GM23248 (cell line): ENCODE data around the gene PLXDC2.

ENCODE experiments used
- EZH2 ChIP-seq: fragments of 200-600 bp; sonication (generic); IDR thresholded peaks from 2 replicates; pipeline ENCODE4 v1.6.1; 2018; ENCODE audit warnings: antibody characterized with exemption, mild to moderate bottlenecking; ENCODE audit not compliant: insufficient read depth, poor library complexity, severe bottlenecking
- EZH2phosphoT487 ChIP-seq: fragments of 200-600 bp; sonication (generic); IDR thresholded peaks from 2 replicates; pipeline ENCODE4 v1.6.1; 2018; ENCODE audit warnings: antibody characterized with exemption, moderate library complexity, mild to moderate bottlenecking, low read depth; ENCODE audit not compliant: insufficient read depth

DNA sequence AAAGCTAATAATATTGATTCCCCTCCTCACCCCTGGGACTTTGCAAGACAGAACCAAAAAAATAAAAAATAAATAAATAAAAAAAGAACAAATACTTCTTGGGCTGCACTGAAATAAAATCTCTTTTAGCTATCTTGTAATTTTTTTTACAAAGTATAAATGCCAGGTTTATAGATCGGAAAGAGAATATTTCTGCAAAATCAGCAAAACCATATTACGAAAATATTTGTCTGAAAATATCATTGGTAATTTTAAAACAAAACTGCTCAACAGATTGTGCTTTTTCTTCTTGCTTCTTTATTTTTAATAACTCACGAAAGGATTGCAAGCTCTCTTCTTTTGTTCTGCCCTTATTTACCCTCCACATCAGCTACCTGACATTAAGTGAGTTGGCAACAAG is 213.3 kb downstream of the PLXDC2 start:
- TF ChIP-seq EZH2phosphoT487, result no peak
- no peak for TF ChIP-seq EZH2
